Stimulated activated CD8-positive, alpha-beta memory T cell treated with anti-CD3 and anti-CD28 coated beads, Interleukin-4, amount 100 ng/mL, for 1 hour (primary cell): ENCODE results near the gene ELAVL2.

Experiments used
- DNase-seq, 2 donors: peaks; one replicate each; pipeline ENCODE4 v3.0.0-alpha.2; 2020; ENCODE audit warnings: low read depth in 2 of 2, low spot score in 1 of 2

The ELAVL2 gene

DNA sequence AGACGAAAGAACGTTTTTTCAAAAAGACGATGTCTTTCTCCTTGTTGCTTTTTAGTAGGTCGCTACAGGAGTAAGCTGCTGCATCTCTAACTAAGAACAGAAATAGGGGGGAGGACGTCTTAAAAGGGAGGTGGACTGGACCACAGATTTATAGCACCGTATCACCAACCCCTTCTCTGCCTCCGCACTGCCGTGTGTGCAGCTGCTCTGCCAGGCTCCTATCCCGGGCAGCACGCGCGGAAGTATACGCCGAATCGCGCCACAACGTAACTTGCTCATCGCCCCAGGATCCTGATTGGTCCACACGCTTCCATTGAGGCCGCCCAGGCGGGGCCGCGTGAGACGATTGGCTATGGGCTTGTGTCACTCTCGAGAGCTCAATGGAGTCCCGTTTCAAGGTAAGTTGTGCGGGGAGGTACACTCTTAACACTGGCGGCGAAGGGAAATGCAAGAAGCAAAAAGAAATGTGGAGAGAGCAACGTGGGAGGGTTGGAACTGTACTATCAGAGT, at the start of gene ELAVL2:
Gene ELAVL2, minus strand, starts transcription at position 121 of the 510 bp plus-strand sequence. CDS start 64,006 bp downstream, outside the sequence.
- no peak for DNase-seq

DNA sequence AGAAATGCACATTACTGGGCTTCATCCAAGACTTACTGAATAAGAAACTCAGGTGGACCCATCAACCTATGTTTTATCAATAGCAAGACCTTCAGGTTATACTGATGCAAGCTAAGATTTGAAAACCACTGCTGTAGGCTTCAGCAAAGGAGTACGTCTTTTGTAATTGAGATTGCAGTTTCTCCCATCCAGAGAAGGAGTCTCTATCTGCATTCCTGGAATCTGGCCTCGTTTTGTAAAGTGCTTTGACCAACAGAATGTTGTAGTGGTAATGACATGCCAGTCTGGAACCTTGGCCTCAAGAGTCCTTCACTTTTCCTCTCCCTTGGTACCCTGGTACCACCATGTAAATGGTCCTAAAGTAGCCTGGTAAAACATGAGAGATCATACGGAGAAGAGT, 32.2 kb upstream of the ELAVL2 start:
- DNase-seq, result no peak

DNA sequence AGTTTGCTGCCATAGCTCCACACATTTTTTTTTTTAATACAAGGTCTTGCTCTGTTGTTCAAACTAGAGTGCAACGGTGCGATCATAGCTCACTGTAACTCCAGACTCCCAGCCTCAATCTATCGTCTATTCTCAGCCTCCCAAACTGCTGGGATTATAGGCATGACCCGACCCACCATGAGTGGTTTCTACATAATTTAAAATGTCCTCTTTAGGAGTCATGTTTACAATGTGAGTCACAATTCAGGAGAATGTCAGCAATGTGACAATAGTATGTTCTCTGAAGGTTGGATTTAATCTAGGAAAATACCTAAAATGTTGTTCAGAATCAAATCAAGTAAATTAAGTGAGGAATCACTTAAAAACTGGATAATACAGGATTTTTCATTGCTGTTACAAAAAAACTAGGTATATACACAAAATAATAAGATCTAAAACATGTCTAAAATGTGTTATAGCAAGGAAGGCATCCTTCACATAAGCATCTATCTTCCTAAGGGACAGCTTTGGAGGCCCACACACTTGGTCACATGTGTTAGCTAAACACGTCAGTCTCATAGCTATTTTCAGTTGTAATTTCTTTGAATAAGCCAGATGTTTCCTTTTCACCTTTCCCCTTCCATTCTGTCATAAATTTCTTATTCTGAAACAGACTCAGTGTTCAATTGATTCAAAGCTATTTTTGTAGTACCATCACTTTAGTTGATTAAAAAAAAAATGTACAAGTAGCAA, 30.0 kb upstream of the ELAVL2 start:
- DNase-seq, result no peak

- DNase-seq, result no peak
These were observed 24.9 kb upstream of the ELAVL2 start for GRCh38 chr9:23850690-23851629.

GRCh38 chr9:23850242-23850689, 24.2 kb upstream of the ELAVL2 start:
- DNase-seq, result no peak

DNA sequence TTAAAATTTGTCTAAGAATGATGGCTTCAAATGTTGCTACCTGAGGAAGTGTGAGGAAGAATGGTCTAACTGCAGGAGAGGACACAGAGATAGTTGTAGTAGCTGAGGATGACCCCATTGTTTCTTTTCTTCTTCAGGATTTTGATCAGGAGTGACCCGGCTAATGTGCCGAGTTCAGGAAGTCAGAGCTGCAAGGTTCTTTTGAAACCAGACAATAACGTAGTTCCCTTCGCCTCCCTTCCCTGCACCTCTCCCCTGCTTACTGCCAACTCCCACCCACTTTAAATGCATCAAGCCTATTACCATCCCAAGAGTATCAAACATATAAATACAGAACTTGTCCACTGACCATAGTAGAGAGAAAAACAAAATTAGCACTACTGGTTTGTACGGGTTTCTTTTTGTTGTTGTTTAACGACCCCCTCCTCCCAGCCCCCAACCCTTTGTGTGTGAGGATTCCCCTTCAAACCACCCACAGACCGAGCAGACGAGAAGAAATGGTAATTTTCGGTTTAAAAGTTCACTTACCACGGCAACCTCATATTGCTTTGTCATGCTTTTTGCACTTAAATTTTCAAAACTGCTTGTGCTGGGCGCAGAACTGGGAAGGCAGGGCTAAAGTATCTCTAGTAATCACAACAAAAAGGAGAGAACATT, 23.5 kb upstream of the ELAVL2 start:
- no peak for DNase-seq

GRCh38 chr9:23842565-23843129, 16.6 kb upstream of the ELAVL2 start:
- no peak for DNase-seq

GRCh38 chr9:23841304-23841703, 15.3 kb upstream of the ELAVL2 start:
- DNase-seq, result no peak

GRCh38 chr9:23837038-23837437, 11.0 kb upstream of the ELAVL2 start:
- no peak for DNase-seq

- no peak for DNase-seq
These were observed 5.1 kb upstream of the ELAVL2 start for GRCh38 chr9:23830929-23831730.

- no peak for DNase-seq
These were observed 4.4 kb upstream of the ELAVL2 start for GRCh38 chr9:23830476-23830805.

DNA sequence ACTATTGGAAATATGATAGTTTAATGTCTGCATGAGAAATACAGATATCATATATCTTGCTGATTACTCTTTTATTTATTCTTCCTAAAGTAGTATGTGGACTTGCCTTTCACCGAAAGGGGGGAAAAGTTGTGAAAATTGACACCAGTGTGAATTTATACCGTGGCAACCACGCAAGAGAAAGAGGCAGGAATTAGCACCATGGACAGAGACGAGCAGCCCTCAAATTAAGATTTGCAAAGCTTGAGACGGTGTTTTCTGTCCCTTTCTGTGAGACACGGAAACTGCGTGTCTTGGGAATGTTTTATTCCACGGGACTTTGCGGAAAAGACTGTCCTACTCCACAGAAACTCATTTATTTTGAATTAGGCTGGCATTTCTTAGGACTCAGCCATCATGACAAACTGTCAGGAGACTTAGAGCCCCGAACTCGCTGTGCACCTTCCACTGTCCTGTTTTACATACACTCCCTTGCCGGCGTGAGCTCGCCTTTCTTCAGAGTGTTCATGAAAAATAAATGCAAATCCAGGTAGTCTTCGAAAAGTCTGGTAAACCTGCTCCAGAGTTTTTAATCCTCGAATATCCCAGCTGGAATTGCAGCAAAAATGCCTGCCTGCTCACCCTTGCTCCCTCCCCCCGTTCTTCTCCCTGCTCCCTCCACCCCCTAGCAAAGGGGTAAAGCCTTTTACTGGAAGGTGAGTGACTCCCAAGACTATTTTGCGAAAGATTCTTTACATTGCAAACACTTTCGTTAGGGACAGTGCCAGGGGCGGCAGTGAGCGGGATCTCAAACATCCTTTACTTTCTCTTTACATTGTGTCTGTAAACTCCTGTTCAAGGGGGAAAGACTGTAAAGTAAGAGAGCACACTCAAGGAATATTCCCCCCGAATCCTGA, 3.8 kb upstream of the ELAVL2 start:
- no peak for DNase-seq

DNA sequence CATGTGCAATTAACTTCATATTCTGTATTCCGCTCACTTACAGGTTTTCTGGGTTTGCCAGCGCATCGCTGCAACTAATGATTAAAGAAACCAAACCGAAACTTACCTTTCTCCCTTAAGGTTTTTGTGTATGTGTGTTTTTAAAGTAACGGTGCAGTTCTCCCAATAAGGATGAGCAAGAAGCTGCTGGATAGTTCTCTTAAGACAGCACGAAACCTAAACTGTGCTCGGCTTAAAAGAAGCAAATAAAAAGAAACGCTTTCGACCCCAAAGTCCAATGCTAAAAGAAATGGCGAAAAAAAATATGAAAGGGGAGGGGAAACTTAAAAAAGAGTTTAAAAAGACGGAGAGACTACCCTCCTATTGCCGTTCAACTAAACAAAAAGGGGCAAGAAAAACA, 340 bp downstream of the ELAVL2 start:
- no peak for DNase-seq

GRCh38 chr9:23824830-23825591, 1.0 kb downstream of the ELAVL2 start:
- DNase-seq, result no peak

DNA sequence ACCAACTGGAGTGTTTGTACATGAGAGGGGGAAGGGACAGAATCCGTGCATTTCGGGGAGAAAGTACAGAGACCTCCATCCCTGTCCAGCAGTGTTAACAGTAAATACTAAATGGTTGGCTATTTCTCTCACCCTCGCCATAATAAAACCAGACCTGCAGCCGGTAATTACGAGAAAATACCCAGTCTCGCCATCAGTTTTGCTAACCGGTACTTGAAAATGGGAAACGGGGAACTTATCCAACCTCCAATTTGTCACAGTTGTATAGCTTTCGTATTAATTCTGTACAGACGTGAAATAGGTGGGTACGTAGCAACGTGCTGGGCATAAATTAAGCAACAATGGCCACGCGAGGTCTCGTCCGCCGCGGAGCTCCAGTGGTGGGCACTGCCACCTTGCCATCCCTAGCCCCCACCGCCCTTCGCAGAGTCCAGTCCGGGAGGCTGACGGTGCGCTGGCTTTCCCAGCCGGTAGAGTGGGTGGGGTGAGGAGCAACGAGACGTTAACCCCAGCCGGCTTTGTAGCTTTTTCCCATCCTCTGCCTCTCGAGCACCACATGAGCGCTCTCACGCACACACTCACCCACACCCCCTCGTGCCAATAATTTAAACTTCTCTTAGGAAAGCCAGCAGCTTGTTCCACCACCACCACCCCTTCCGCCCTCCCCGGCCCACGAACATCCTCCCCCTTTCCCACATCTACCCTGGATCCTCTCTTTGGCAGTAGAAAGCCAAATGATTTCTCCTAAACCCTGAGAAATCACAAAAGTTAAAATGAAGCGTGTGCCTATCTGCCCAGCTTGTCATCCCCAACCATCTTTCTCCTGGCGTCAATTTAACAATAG, 1.8 kb downstream of the ELAVL2 start:
- DNase-seq, result no peak

DNA sequence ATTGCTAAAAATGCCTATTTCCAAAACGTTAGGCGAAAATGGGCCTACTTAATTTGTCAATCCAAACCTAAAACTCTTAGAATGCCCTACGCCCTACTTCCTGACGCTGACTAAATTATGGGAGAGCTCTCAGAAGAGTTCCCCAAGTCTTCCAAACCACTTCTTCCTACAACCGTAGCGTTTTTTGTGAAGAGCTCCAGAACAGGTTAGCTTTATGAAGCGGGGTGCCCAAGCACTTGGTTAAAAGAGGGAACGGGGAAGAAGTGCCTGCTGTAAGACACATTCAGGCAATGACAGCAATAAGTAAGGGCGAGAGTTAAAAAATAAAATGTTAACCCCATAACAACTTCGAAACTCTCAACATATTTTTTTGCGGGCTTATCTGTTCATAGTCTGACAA, 2.8 kb downstream of the ELAVL2 start:
- no peak for DNase-seq

GRCh38 chr9:23822261-23823169, 3.5 kb downstream of the ELAVL2 start:
- DNase-seq, result no peak
